H1 (cell line): ENCODE measurements around the gene CD68. TPM values are rescaled to one million over a fixed set of nuclear protein-coding genes. Genes with fewer than 3 reads are reported as not detected.
A peak's percentile ranks its signal among the peaks of the same experiment; 100 is the strongest.

ENCODE experiments used
- CTCF ChIA-PET: fragments of 300-600 bp; sonication (Branson Sonifier 250); formaldehyde crosslinking; loops from one replicate; lab custom pipeline; 2021; ENCODE audit not compliant: partially characterized antibody; lab: Charles Lee
- POLR2A ChIA-PET: fragments of 300-600 bp; sonication (Branson Sonifier 250); formaldehyde crosslinking; loops from one replicate; lab custom pipeline; 2021; ENCODE audit warnings: inconsistent platforms; ENCODE audit not compliant: partially characterized antibody; lab: Charles Lee
- DNase-seq, 2 experiments: peaks; one replicate each; pipeline versions ENCODE4 v3.0.0 to v3.0.0-alpha.2; 2010 to 2022; ENCODE audit warnings: low spot score in 2 of 2, low read depth in 1 of 2, mixed read lengths in 1 of 2
- FAIRE-seq: peaks from 2 replicates; lab custom pipeline; 2011; peaks lifted over from hg19 to GRCh38; lab: Jason Lieb, UNC
- H2AFZ ChIP-seq: 2 replicates; pipeline ENCODE4 v1.8.1; 2012; ENCODE audit warnings: low read length, inconsistent platforms
- H2AK5ac ChIP-seq: 2 replicates; pipeline ENCODE4 v1.6.1; 2013; ENCODE audit warnings: low read depth, low read length
- H2BK120ac ChIP-seq: replicated peaks from 2 replicates; pipeline ENCODE3; 2013; ENCODE audit warnings: low read depth, low read length, inconsistent platforms
- H2BK12ac ChIP-seq: 2 replicates; pipeline ENCODE4 v1.6.1; 2013; ENCODE audit warnings: low read depth, low read length
- H2BK15ac ChIP-seq: 2 replicates; pipeline ENCODE4 v1.6.1; 2013; ENCODE audit warnings: low read length
- H2BK20ac ChIP-seq: 2 replicates; pipeline ENCODE4 v1.6.1; 2013; ENCODE audit warnings: low read length
- H2BK5ac ChIP-seq: 2 replicates; pipeline ENCODE4 v1.6.1; 2013; ENCODE audit warnings: low read depth, low read length
- H3K14ac ChIP-seq: 2 replicates; pipeline ENCODE4 v1.6.1; 2013; ENCODE audit warnings: inconsistent platforms; ENCODE audit not compliant: insufficient read length
- H3K18ac ChIP-seq: 2 replicates; pipeline ENCODE4 v1.6.1; 2013; ENCODE audit warnings: low read length; ENCODE audit errors: extremely low read depth
- H3K23ac ChIP-seq: 2 replicates; pipeline ENCODE4 v1.6.1; 2013; ENCODE audit warnings: inconsistent platforms; ENCODE audit not compliant: insufficient read length
- H3K23me2 ChIP-seq: 2 replicates; pipeline ENCODE4 v1.6.1; 2013; ENCODE audit warnings: low read depth, low read length
- H3K27ac ChIP-seq: 2 replicates; pipeline ENCODE4 v1.6.1; 2011; ENCODE audit warnings: low read depth, low read length, inconsistent platforms
- H3K27me3 ChIP-seq, 4 experiments: replicated peaks in 1 of 4; 1 replicate in 1 of 4; 2 replicates in 3 of 4; pipeline versions ENCODE4 v1.6.1 to v1.8.1; 2011 to 2013; ENCODE audit warnings: low read length in 3 of 4, mild to moderate bottlenecking in 3 of 4, inconsistent platforms in 2 of 4, mixed read lengths in 2 of 4, moderate library complexity in 1 of 4; ENCODE audit not compliant: control insufficient read depth in 3 of 4, insufficient read depth in 3 of 4; ENCODE audit errors: extremely low read depth in 1 of 4
- H3K36me3 ChIP-seq, 4 experiments: 2 replicates each; pipeline versions ENCODE4 v1.6.1 to v1.8.1; 2011 to 2013; ENCODE audit warnings: mild to moderate bottlenecking in 4 of 4, low read length in 3 of 4, moderate library complexity in 2 of 4, control low read depth in 1 of 4, inconsistent platforms in 1 of 4; ENCODE audit not compliant: insufficient read depth in 4 of 4, control insufficient read depth in 2 of 4
- H3K4ac ChIP-seq: replicated peaks from 2 replicates; pipeline ENCODE3; 2013; ENCODE audit warnings: low read length, low read depth, mixed read lengths, inconsistent platforms; ENCODE audit not compliant: insufficient read length
- H3K4me1 ChIP-seq, 4 experiments: replicated peaks in 1 of 4; 1 replicate in 1 of 4; 2 replicates in 3 of 4; pipeline versions ENCODE4 v1.6.1 to v1.8.1; 2011 to 2013; ENCODE audit warnings: low read length in 3 of 4, inconsistent platforms in 2 of 4, mixed read lengths in 1 of 4; ENCODE audit not compliant: insufficient read depth in 4 of 4, control insufficient read depth in 3 of 4
- H3K4me2 ChIP-seq, 2 experiments: 2 replicates each; pipeline versions ENCODE4 v1.6.1 to v1.8.1; 2011 to 2013; ENCODE audit warnings: low read depth in 2 of 2, low read length in 2 of 2, control low read depth in 1 of 2, inconsistent platforms in 1 of 2, mild to moderate bottlenecking in 1 of 2; ENCODE audit not compliant: insufficient read depth in 1 of 2
- H3K4me3 ChIP-seq, 4 experiments: fragments of 200-600, 300-600 bp in 1 of 4; sonication (generic), shearing (Covaris generic), sonication (Bioruptor Twin) in 1 of 4; 2 replicates each; pipeline versions ENCODE4 v1.5.1 to v1.8.1; 2011 to 2016; ENCODE audit warnings: low read length in 4 of 4, low read depth in 3 of 4, control low read depth in 2 of 4, inconsistent platforms in 2 of 4, mild to moderate bottlenecking in 2 of 4, mixed read lengths in 1 of 4, moderate library complexity in 1 of 4; ENCODE audit not compliant: insufficient read depth in 2 of 4; ENCODE audit errors: extremely low read depth in 1 of 4
- H3K56ac ChIP-seq: replicated peaks from 2 replicates; pipeline ENCODE3; 2013; ENCODE audit warnings: low read depth, mild to moderate bottlenecking, mixed read lengths, low read length, inconsistent platforms; ENCODE audit not compliant: insufficient read length
- H3K79me1 ChIP-seq: 2 replicates; pipeline ENCODE4 v1.6.1; 2013; ENCODE audit warnings: low read depth, low read length, control low read depth
- H3K79me2 ChIP-seq, 2 experiments: 2 replicates each; pipeline versions ENCODE4 v1.6.1 to v1.8.1; 2012 to 2013; ENCODE audit warnings: low read length in 2 of 2, mild to moderate bottlenecking in 2 of 2, inconsistent platforms in 1 of 2; ENCODE audit not compliant: insufficient read depth in 2 of 2, control insufficient read depth in 1 of 2
- H3K9ac ChIP-seq, 4 experiments: replicated peaks in 1 of 4; 1 replicate in 1 of 4; 2 replicates in 3 of 4; pipeline versions ENCODE4 v1.6.1 to v1.8.1; 2011 to 2013; ENCODE audit warnings: low read depth in 3 of 4, low read length in 3 of 4, control low read depth in 2 of 4, mild to moderate bottlenecking in 2 of 4, moderate library complexity in 2 of 4, inconsistent platforms in 1 of 4; ENCODE audit errors: extremely low read depth in 1 of 4
- H3K9me3 ChIP-seq, 2 experiments: 2 replicates each; pipeline versions ENCODE4 v1.6.1 to v1.8.1; 2012 to 2013; ENCODE audit warnings: mild to moderate bottlenecking in 2 of 2, moderate library complexity in 2 of 2, control low read depth in 1 of 2, inconsistent platforms in 1 of 2, low read depth in 1 of 2, low read length in 1 of 2, mixed read lengths in 1 of 2; ENCODE audit not compliant: insufficient read depth in 2 of 2
- H4K20me1 ChIP-seq, 2 experiments: replicated peaks in 1 of 2; 2 replicates each; pipeline versions ENCODE3 to v1.8.1; 2011 to 2013; ENCODE audit warnings: inconsistent platforms in 2 of 2, low read length in 2 of 2, mild to moderate bottlenecking in 1 of 2; ENCODE audit not compliant: insufficient read depth in 2 of 2, control insufficient read depth in 1 of 2
- H4K5ac ChIP-seq: 2 replicates; pipeline ENCODE4 v1.6.1; 2013; ENCODE audit warnings: low read length, low read depth, mixed read lengths, inconsistent platforms; ENCODE audit not compliant: insufficient read length
- H4K8ac ChIP-seq: 2 replicates; pipeline ENCODE4 v1.8.0; 2013; ENCODE audit warnings: mild to moderate bottlenecking, moderate library complexity, low read length, inconsistent platforms; ENCODE audit not compliant: insufficient read depth; ENCODE audit errors: extremely low read depth
- H4K91ac ChIP-seq: replicated peaks from 2 replicates; pipeline ENCODE3; 2013; ENCODE audit warnings: low read length, mixed read lengths, inconsistent platforms; ENCODE audit not compliant: insufficient read length
- HDAC2 ChIP-seq, 2 experiments: fragments of 300-600 bp in 1 of 2; sonication (generic) in 1 of 2; IDR thresholded peaks; 2 replicates each; pipeline ENCODE4 v1.6.1; 2011 to 2012; ENCODE audit warnings: low read depth in 2 of 2, low read length in 2 of 2, mild to moderate bottlenecking in 2 of 2, moderate library complexity in 2 of 2, borderline replicate concordance in 1 of 2, inconsistent platforms in 1 of 2
- HDAC6 ChIP-seq: IDR thresholded peaks from one replicate; pipeline ENCODE4 v1.7.1; 2012; ENCODE audit warnings: low read depth, mild to moderate bottlenecking, inconsistent platforms, low read length, moderate library complexity
- PHF8 ChIP-seq: fragments of 200-600 bp; sonication (generic); conservative IDR thresholded peaks from 2 replicates; pipeline ENCODE4 v1.7.1; 2012; ENCODE audit warnings: low read depth, mild to moderate bottlenecking, inconsistent platforms, low read length, moderate library complexity
- RFX5 ChIP-seq: IDR thresholded peaks from 2 replicates; pipeline ENCODE4 v1.6.1; 2011; ENCODE audit warnings: low read depth, low read length, improper control_type of control experiment, borderline replicate concordance
- TAF1 ChIP-seq: IDR thresholded peaks from 2 replicates; pipeline ENCODE4 v1.6.1; 2011; ENCODE audit warnings: mild to moderate bottlenecking, low read depth, low read length
- WGBS, 2 experiments: shearing (Covaris generic) in 1 of 2; methylation state at CpG; one replicate each; pipeline versions ENCODE4 v1.1.6 to v1.1.7; 2013 to 2015; ENCODE audit warnings: low lambda C conversion rate in 2 of 2, mixed read lengths in 2 of 2, inconsistent platforms in 1 of 2, low coverage in 1 of 2, missing lambda C conversion rate in 1 of 2; ENCODE audit not compliant: insufficient replicate concordance in 2 of 2, insufficient coverage in 1 of 2, insufficient read length in 1 of 2; ENCODE audit errors: extremely low coverage in 1 of 2, missing lambda C conversion rate in 1 of 2; 5-methylcytosine and 5-hydroxymethylcytosine counted together
- polyA plus RNA-seq, 7 experiments: library from polyadenylated mRNA; depleted of rRNA in 3 of 7; stranded (reverse) in 5 of 7; unstranded in 2 of 7; fragments of >200 nt in 5 of 7; fragments of 200-250 nt in 2 of 7; gene quantifications; 1 replicate in 5 of 7; 2 replicates in 1 of 7; 4 replicates in 1 of 7; pipeline versions ENCODE4 v1.2.1 to v1.2.3, GENCODE V29; 2011 to 2013; ENCODE audit warnings: missing spikeins in 2 of 7, mixed read lengths in 2 of 7
- total RNA-seq: library from RNA; stranded (reverse); fragmentation: NEBNext Ultra II Directional; extraction: Animal tissue kit (Norgen Biotek cat#: 25700); gene quantifications from 2 replicates; pipeline ENCODE4 v1.2.1, GENCODE V29; 2021

CD68 gene
- total and polyA plus RNA-seq, 2 of the 8 experiments (the other 6 are each of a cell fraction or from before 2014, with no cell fraction given) = 0.18 TPM; not detected in 1

DNA sequence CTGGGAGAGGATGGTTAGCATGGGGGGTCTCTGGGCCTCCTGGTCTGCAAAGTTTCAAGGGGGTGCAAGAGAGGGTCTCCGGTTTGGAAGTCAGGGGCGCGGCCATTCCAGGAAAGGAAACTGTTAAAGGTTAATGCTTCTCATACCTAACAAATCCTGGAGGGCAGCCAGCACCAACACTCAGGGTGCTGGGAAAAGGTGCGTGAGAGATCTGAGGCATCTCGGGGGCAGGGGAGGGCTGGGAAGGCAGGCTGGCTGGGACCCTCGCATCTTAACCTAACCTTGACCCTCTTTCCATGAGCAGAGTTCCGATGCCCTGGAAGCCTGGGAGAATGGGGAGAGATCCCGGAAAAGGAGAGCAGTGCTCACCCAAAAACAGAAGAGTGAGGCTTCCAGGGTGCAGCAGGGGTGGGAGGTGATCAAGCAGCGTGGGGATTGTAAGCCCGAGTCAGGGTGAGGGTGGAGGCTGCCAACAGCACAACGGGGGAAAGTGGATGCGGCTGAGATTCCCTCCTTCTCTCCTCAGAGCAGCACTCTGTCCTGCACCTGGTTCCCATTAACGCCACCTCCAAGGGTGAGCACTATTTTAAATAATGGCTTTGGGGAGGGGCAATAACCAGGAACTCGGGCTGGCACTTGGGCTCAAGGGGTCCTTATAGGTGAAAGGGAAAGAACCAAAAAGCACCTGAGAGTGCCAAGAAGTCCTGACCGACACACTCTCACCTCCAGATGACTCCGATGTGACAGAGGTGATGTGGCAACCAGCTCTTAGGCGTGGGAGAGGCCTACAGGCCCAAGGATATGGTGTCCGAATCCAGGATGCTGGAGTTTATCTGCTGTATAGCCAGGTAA is 19.9 kb upstream of the CD68 start:
- peak overlapping the region; percentile 18 for H2AK5ac ChIP-seq
- ChIA-PET CTCF (interaction anchor here (0.6 to 12.7 kb wide), 69 partner anchors 11 to 513 kb away, joined by 3 to 251 read pairs (median 5); partner anchors contain the start of genes ACAP1, CHRNB1, KCTD11 and NEURL4), POLR2A (interaction anchor here (0.7 to 37.5 kb wide), 21 partner anchors 23 to 298 kb away, joined by 3 to 1144 read pairs (median 7); partner anchors contain the start of genes CD68, CLDN7, GPS2 and MPDU1)
- no peak overlapping the region for H3K14ac ChIP-seq
- no peak overlapping the region for H2AFZ ChIP-seq
- H2BK15ac ChIP-seq = peak overlapping the region; percentile 29; the same call in 1 of the 2 replicates
- H3K4me1 ChIP-seq = peaks cover 11 to 45% (median 26%) of the 10 kb centered on the region in 4 experiments
- FAIRE-seq (no peak), DNase-seq (no peak)
- no peak overlapping the region for H3K27ac ChIP-seq
- 0 out of 2 replicates have a peak overlapping the region, but pooled peaks have one; percentile 41 for H2BK20ac ChIP-seq
- no peak overlapping the region for H3K4ac ChIP-seq
- H3K9me3 ChIP-seq = no peaks in the 10 kb centered on the region
- WGBS, 2 experiments = 89% methylated on average over 17 of the region's 18 CpGs; no CpG with 5 or more reads in 1 of the 2 experiments
- H3K36me3 ChIP-seq = peaks cover 9 to 12% (median 9%) of the 10 kb centered on the region in 4 experiments; a peak in 7 of 8 replicates
- no peaks in the 10 kb centered on the region for H3K27me3 ChIP-seq
- H3K56ac ChIP-seq = no peak overlapping the region
- no peak overlapping the region for H4K8ac ChIP-seq
- H3K79me1 ChIP-seq = peaks cover 9% of the 10 kb centered on the region
- H3K23ac ChIP-seq = no peak overlapping the region
- H3K18ac ChIP-seq = peak overlapping the region; percentile 48; the same call in 1 of the 2 replicates
- H3K79me2 ChIP-seq = peaks cover 4 to 22% of the 10 kb centered on the region in 2 experiments; a peak in 3 of 4 replicates
- H3K4me2 ChIP-seq = peak overlapping the region; percentile 49 to 96; a peak in 3 of 4 replicates
- H3K9ac ChIP-seq = no peak overlapping the region
- no peak overlapping the region for H2BK5ac ChIP-seq
- H2BK12ac ChIP-seq = peak overlapping the region; percentile 63; the same call in 1 of the 2 replicates
- H2BK120ac ChIP-seq = no peak overlapping the region
- no peak overlapping the region for H4K5ac ChIP-seq
- peaks cover 0 to 1% of the 10 kb centered on the region in 2 experiments for H4K20me1 ChIP-seq
- H3K4me3 ChIP-seq = peak overlapping the region in 2 of 4 experiments; percentile 69 to 96; a peak in 2 of 8 replicates
- H4K91ac ChIP-seq = peak overlapping the region; percentile 2
- TF ChIP-seq RFX5 (no peak), TAF1 (no peak), PHF8 (no peak), HDAC6 (no peak), HDAC2 (IDR thresholded peaks at IDR 0.05; ENCODE audit: borderline replicate concordance in 1 of 2, low read depth in 2 of 2, low read length in 2 of 2) (no peak)
- peaks cover 6% of the 10 kb centered on the region; the same call in 1 of the 2 replicates for H3K23me2 ChIP-seq
